K562 (cell line): Measurements from ENCODE around the gene MYL12A. TPM values are rescaled to one million over a fixed set of nuclear protein-coding genes. Genes with fewer than 3 reads are reported as not detected.

Experiments used
- CLOCK ChIP-seq: fragments of 250-450 bp; sonication (Bioruptor Pico); IDR thresholded peaks from 2 replicates; pipeline ENCODE4 v1.4.0; 2020; ENCODE audit warnings: mild to moderate bottlenecking, moderate library complexity, borderline replicate concordance
- EP400 ChIP-seq: fragments of 450-650 bp; IDR thresholded peaks from 2 replicates; pipeline ENCODE4 v1.6.1; 2017; ENCODE audit warnings: antibody characterized with exemption, mild to moderate bottlenecking, moderate library complexity
- EZH2 ChIP-seq: IDR thresholded peaks from 2 replicates; pipeline ENCODE4 v1.6.1; 2012; ENCODE audit warnings: low read depth, mild to moderate bottlenecking, inconsistent platforms, low read length, borderline replicate concordance
- GABPB2 ChIP-seq: fragments of 250-450 bp; sonication (Bioruptor Pico); conservative IDR thresholded peaks from 2 replicates; pipeline ENCODE4 v1.5.1; 2021; ENCODE audit warnings: mild to moderate bottlenecking
- HMG20A ChIP-seq: fragments of 450-650 bp; formaldehyde crosslinking; conservative IDR thresholded peaks from 2 replicates; pipeline ENCODE4 v1.4.0; 2020; ENCODE audit warnings: mild to moderate bottlenecking, mixed read lengths
- MAFF ChIP-seq: IDR thresholded peaks from 2 replicates; pipeline ENCODE4 v1.6.1; 2012; ENCODE audit warnings: low read length, improper control_type of control experiment
- MEIS2 ChIP-seq: fragments of 450-650 bp; IDR thresholded peaks from 2 replicates; pipeline ENCODE4 v1.6.1; 2014; ENCODE audit warnings: mild to moderate bottlenecking; ENCODE audit not compliant: partially characterized antibody
- MTA2 ChIP-seq: fragments of 450-650 bp; IDR thresholded peaks from 2 replicates; pipeline ENCODE4 v1.6.1; 2016; ENCODE audit warnings: low read depth
- PRPF4 ChIP-seq: fragments of 200-400 bp; formaldehyde crosslinking; IDR thresholded peaks from one replicate; pipeline ENCODE4 v1.6.1; 2017; ENCODE audit warnings: low read length, low read depth, mild to moderate bottlenecking; ENCODE audit not compliant: insufficient read depth, poor library complexity, severe bottlenecking
- RAD51 ChIP-seq: fragments of 450-650 bp; IDR thresholded peaks from 2 replicates; pipeline ENCODE4 v1.7.1; 2016; ENCODE audit warnings: low read depth, mild to moderate bottlenecking, borderline replicate concordance
- SAFB2 ChIP-seq: fragments of 200-400 bp; formaldehyde crosslinking; IDR thresholded peaks from 2 replicates; pipeline ENCODE4 v1.6.1; 2018; ENCODE audit warnings: borderline replicate concordance, low read length, low read depth, moderate library complexity; ENCODE audit not compliant: severe bottlenecking
- SP1 ChIP-seq: sonication (generic); formaldehyde crosslinking; IDR thresholded peaks from 2 replicates; pipeline ENCODE4 v1.8.1; 2022; ENCODE audit warnings: mild to moderate bottlenecking, missing genetic modification reagents
- TCF3 ChIP-seq: sonication (generic); formaldehyde crosslinking; IDR thresholded peaks from 2 replicates; pipeline ENCODE4 v1.4.0; 2020; ENCODE audit warnings: mild to moderate bottlenecking, missing genetic modification reagents
- TEAD2 ChIP-seq: fragments of 450-650 bp; IDR thresholded peaks from 2 replicates; pipeline ENCODE4 v1.6.1; 2016; ENCODE audit warnings: missing genetic modification characterization, control low read depth, missing compliant biosample characterization
- ZNF134 ChIP-seq: fragments of 250-450 bp; sonication (Bioruptor Pico); conservative IDR thresholded peaks from 2 replicates; pipeline ENCODE4 v1.4.0; 2020
- ZNF175 ChIP-seq: fragments of 200-800 bp; sonication (Bioruptor generic); IDR thresholded peaks from 2 replicates; pipeline ENCODE4 v1.6.1; 2016; ENCODE audit warnings: low read depth, mild to moderate bottlenecking, missing genetic modification characterization, missing compliant biosample characterization
- ZNF184 ChIP-seq: sonication (generic); formaldehyde crosslinking; IDR thresholded peaks from 2 replicates; pipeline ENCODE4 v1.5.0; 2020; ENCODE audit warnings: missing genetic modification reagents
- ZNF644 ChIP-seq: fragments of 200-800 bp; sonication (Bioruptor generic); IDR thresholded peaks from 2 replicates; pipeline ENCODE4 v1.6.1; 2016; ENCODE audit warnings: low read depth, missing genetic modification characterization, missing compliant biosample characterization
- polyA plus RNA-seq, 8 experiments: library from polyadenylated mRNA; depleted of rRNA in 4 of 8; stranded (reverse) in 5 of 8; unstranded in 3 of 8; fragments of >200 nt; fragmentation: Nextera tagmentation in 2 of 8; fragmentation: Illumina TruSeq in 1 of 8; extraction: Ambion mirVana in 2 of 8; extraction: Trizol in 1 of 8; gene quantifications; 2 replicates each; pipeline versions ENCODE4 v1.2.1 to v1.2.3, GENCODE V29; 2011 to 2014; ENCODE audit warnings: inconsistent platforms in 1 of 8, missing spikeins in 1 of 8
- total RNA-seq, 7 experiments: library from RNA; depleted of rRNA in 6 of 7; stranded (reverse); fragments of >200 nt in 6 of 7; fragmentation: Illumina TruSeq in 2 of 7; extraction: Trizol in 2 of 7; gene quantifications; 2 replicates each; pipeline versions ENCODE4 v1.2.1 to v1.2.3, GENCODE V29; 2011 to 2021; ENCODE audit warnings: low replicate concordance in 1 of 7
- TF ChIP-seq, protein P1 (sequence below), 2 experiments: IDR thresholded peaks; 2 replicates each; pipeline ENCODE4 v1.6.1; 2012; ENCODE audit warnings: improper control_type of control experiment in 2 of 2, low read depth in 2 of 2, low read length in 2 of 2, borderline replicate concordance in 1 of 2
- TF ChIP-seq, protein P2 (sequence below): fragments of 200-800 bp; sonication (Bioruptor generic); IDR thresholded peaks from 2 replicates; pipeline ENCODE4 v1.6.1; 2017; ENCODE audit warnings: missing genetic modification characterization, missing compliant biosample characterization
- TF ChIP-seq, protein P3 (sequence below), 2 experiments: fragments of 450-650 bp; IDR thresholded peaks; 2 replicates each; pipeline ENCODE4 v1.6.1; 2016

Gene MYL12A
- total and polyA plus RNA-seq, 9 of the 15 experiments (the other 6 are each of a cell fraction or from before 2014, with no cell fraction given) = 308 to 1,031 (median 559) TPM

GRCh38 chr18:3246635-3247239 lies 864 bp upstream of the MYL12A start (continued):
- TF ChIP-seq, protein P1, sequence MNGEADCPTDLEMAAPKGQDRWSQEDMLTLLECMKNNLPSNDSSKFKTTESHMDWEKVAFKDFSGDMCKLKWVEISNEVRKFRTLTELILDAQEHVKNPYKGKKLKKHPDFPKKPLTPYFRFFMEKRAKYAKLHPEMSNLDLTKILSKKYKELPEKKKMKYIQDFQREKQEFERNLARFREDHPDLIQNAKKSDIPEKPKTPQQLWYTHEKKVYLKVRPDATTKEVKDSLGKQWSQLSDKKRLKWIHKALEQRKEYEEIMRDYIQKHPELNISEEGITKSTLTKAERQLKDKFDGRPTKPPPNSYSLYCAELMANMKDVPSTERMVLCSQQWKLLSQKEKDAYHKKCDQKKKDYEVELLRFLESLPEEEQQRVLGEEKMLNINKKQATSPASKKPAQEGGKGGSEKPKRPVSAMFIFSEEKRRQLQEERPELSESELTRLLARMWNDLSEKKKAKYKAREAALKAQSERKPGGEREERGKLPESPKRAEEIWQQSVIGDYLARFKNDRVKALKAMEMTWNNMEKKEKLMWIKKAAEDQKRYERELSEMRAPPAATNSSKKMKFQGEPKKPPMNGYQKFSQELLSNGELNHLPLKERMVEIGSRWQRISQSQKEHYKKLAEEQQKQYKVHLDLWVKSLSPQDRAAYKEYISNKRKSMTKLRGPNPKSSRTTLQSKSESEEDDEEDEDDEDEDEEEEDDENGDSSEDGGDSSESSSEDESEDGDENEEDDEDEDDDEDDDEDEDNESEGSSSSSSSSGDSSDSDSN (IDR thresholded peaks at IDR 0.05; ENCODE audit: borderline replicate concordance in 1 of 2, low read depth in 2 of 2, low read length in 2 of 2) = peak in 1 of 2 experiments; percentile 85; a peak in 1 of 4 replicates
- TF ChIP-seq CLOCK (CRISPR knock-in tag) = no peak
- 0 out of 2 replicates have a peak, but pooled peaks have one; percentile 71 for TF ChIP-seq ZNF644
- no peak for TF ChIP-seq PRPF4
- no peak for TF ChIP-seq GABPB2 (CRISPR knock-in tag)
- no peak for TF ChIP-seq TEAD2
- no peak for TF ChIP-seq SP1 (CRISPR knock-in tag)
- peak; percentile 34; the same call in 1 of the 2 replicates for TF ChIP-seq ZNF134
- peak; percentile 90 for TF ChIP-seq TCF3
- TF ChIP-seq RAD51 = no peak
- TF ChIP-seq EZH2 = no peak
- TF ChIP-seq, protein P2, sequence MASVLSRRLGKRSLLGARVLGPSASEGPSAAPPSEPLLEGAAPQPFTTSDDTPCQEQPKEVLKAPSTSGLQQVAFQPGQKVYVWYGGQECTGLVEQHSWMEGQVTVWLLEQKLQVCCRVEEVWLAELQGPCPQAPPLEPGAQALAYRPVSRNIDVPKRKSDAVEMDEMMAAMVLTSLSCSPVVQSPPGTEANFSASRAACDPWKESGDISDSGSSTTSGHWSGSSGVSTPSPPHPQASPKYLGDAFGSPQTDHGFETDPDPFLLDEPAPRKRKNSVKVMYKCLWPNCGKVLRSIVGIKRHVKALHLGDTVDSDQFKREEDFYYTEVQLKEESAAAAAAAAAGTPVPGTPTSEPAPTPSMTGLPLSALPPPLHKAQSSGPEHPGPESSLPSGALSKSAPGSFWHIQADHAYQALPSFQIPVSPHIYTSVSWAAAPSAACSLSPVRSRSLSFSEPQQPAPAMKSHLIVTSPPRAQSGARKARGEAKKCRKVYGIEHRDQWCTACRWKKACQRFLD (CRISPR knock-in tag) = no peak
- TF ChIP-seq ZNF175 (CRISPR knock-in tag) = peak; percentile 80
- TF ChIP-seq MEIS2 = no peak
- TF ChIP-seq, protein P3, sequence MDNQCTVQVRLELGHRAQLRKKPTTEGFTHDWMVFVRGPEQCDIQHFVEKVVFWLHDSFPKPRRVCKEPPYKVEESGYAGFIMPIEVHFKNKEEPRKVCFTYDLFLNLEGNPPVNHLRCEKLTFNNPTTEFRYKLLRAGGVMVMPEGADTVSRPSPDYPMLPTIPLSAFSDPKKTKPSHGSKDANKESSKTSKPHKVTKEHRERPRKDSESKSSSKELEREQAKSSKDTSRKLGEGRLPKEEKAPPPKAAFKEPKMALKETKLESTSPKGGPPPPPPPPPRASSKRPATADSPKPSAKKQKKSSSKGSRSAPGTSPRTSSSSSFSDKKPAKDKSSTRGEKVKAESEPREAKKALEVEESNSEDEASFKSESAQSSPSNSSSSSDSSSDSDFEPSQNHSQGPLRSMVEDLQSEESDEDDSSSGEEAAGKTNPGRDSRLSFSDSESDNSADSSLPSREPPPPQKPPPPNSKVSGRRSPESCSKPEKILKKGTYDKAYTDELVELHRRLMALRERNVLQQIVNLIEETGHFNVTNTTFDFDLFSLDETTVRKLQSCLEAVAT (IDR thresholded peaks at IDR 0.05) = peak; percentile 47 to 83; a peak in 3 of 4 replicates
- peak; percentile 78 for TF ChIP-seq MTA2
- TF ChIP-seq ZNF184 (CRISPR knock-in tag) = no peak
- peak; percentile 32; the same call in 1 of the 2 replicates for TF ChIP-seq MAFF
- no peak for TF ChIP-seq HMG20A
- no peak for TF ChIP-seq SAFB2
- TF ChIP-seq EP400 = no peak
